Immature natural killer cell (primary cell): Measurements from ENCODE around the gene MAP4K4. TPM values are rescaled to one million over a fixed set of nuclear protein-coding genes. Genes with fewer than 3 reads are reported as not detected.

Experiments
- DNase-seq, 3 donors: peaks; one replicate each; pipeline ENCODE4 v3.0.0; 2022; ENCODE audit warnings: mixed read lengths in 1 of 3
- H3K27ac Mint-ChIP-seq, 6 donors: one replicate each; pipeline ENCODE4 v1.8.0; 2020; ENCODE audit warnings: mixed read lengths in 6 of 6, mild to moderate bottlenecking in 5 of 6, inconsistent platforms in 4 of 6, moderate library complexity in 3 of 6
- H3K27me3 Mint-ChIP-seq, 3 donors: one replicate each; pipeline ENCODE4 v1.8.0; 2020 to 2021; ENCODE audit warnings: low read depth in 3 of 3, mild to moderate bottlenecking in 3 of 3, mixed read lengths in 3 of 3, moderate library complexity in 3 of 3, inconsistent platforms in 1 of 3
- H3K36me3 Mint-ChIP-seq, 3 donors: one replicate each; pipeline ENCODE4 v1.8.0; 2020; ENCODE audit warnings: mixed read lengths in 3 of 3, inconsistent platforms in 2 of 3, mild to moderate bottlenecking in 2 of 3
- H3K4me1 Mint-ChIP-seq, 2 donors: one replicate each; pipeline ENCODE4 v1.8.0; 2020; ENCODE audit warnings: inconsistent platforms in 2 of 2, mild to moderate bottlenecking in 2 of 2, mixed read lengths in 2 of 2, moderate library complexity in 1 of 2
- H3K4me3 Mint-ChIP-seq, 5 donors: one replicate each; pipeline ENCODE4 v1.8.0; 2020; ENCODE audit warnings: mild to moderate bottlenecking in 5 of 5, mixed read lengths in 5 of 5, inconsistent platforms in 3 of 5, moderate library complexity in 3 of 5
- H3K9me3 Mint-ChIP-seq, 6 donors: one replicate each; pipeline ENCODE4 v1.8.0; 2020; ENCODE audit warnings: mild to moderate bottlenecking in 6 of 6, mixed read lengths in 6 of 6, inconsistent platforms in 4 of 6, moderate library complexity in 3 of 6
- polyA plus RNA-seq, 3 donors: library from polyadenylated mRNA; unstranded; fragments of 300-500 nt; fragmentation: Illumina TruSeq; gene quantifications; one replicate each; pipeline ENCODE4 v1.2.3, GENCODE V29; 2021

The MAP4K4 gene
- 1 to 10 TPM; 2.1 to 4.6 (median 3.4) TPM for polyA plus RNA-seq

GRCh38 chr2:101697124-101698013, at the start of gene MAP4K4:
MAP4K4 (plus strand) TSS chr2:101697707; CDS start chr2:101698081, 374 bp downstream.
- H3K27ac Mint-ChIP-seq = peak within 1 kb of the TSS; percentile 76 to 92 (median 82)

GRCh38 chr2:101653469-101653868, 44.0 kb upstream of the MAP4K4 start:
- peaks cover 3 to 7% of the 10 kb centered on the region in 2 donors for H3K4me1 Mint-ChIP-seq
- H3K27me3 Mint-ChIP-seq = no peaks in the 10 kb centered on the region
- H3K36me3 Mint-ChIP-seq = no peaks in the 10 kb centered on the region
- no peak overlapping the region for H3K4me3 Mint-ChIP-seq
- no peak overlapping the region for H3K27ac Mint-ChIP-seq
- no peaks in the 10 kb centered on the region for H3K9me3 Mint-ChIP-seq
- no peak for DNase-seq

More at GRCh38 chr2:101697124-101698013, at the start of gene MAP4K4:
- H3K4me1 Mint-ChIP-seq = peaks cover 11 to 15% of the 10 kb centered on the region in 2 donors
- H3K9me3 Mint-ChIP-seq = peaks cover 0 to 2% (median 0%) of the 10 kb centered on the region in 6 donors
- no peaks in the 10 kb centered on the region for H3K36me3 Mint-ChIP-seq
- H3K4me3 Mint-ChIP-seq = peak within 1 kb of the TSS; percentile 93 to 96 (median 94)
- peaks cover 2 to 5% (median 4%) of the 10 kb centered on the region in 3 donors for H3K27me3 Mint-ChIP-seq
- peak; percentile 46 to 50 (median 48) for DNase-seq

GRCh38 chr2:101655702-101656422, 41.6 kb upstream of the MAP4K4 start:
- no peak for DNase-seq
- Mint-ChIP-seq H3K9me3 (no peaks in the 10 kb centered on the region), H3K27me3 (no peaks in the 10 kb centered on the region), H3K4me1 (peaks cover 3 to 7% of the 10 kb centered on the region in 2 donors), H3K4me3 (no peak overlapping the region), H3K36me3 (no peaks in the 10 kb centered on the region), H3K27ac (no peak overlapping the region)

- Mint-ChIP-seq H3K27ac (no peak overlapping the region), H3K36me3 (no peaks in the 10 kb centered on the region), H3K9me3 (no peaks in the 10 kb centered on the region), H3K4me1 (no peaks in the 10 kb centered on the region), H3K27me3 (peaks cover 0 to 2% (median 0%) of the 10 kb centered on the region in 3 donors), H3K4me3 (no peak overlapping the region)
- DNase-seq = no peak
Measured at GRCh38 chr2:101657787-101658186, 39.7 kb upstream of the MAP4K4 start.

GRCh38 chr2:101658387-101658786, 39.1 kb upstream of the MAP4K4 start:
- no peaks in the 10 kb centered on the region for H3K9me3 Mint-ChIP-seq
- peaks cover 0 to 2% (median 0%) of the 10 kb centered on the region in 3 donors for H3K27me3 Mint-ChIP-seq
- H3K4me3 Mint-ChIP-seq = no peak overlapping the region
- H3K27ac Mint-ChIP-seq = no peak overlapping the region
- H3K36me3 Mint-ChIP-seq = no peaks in the 10 kb centered on the region
- DNase-seq = no peak
- H3K4me1 Mint-ChIP-seq = no peaks in the 10 kb centered on the region

- Mint-ChIP-seq H3K4me3 (no peak overlapping the region), H3K36me3 (no peaks in the 10 kb centered on the region), H3K4me1 (no peaks in the 10 kb centered on the region), H3K27ac (no peak overlapping the region), H3K27me3 (peaks cover 0 to 10% (median 4%) of the 10 kb centered on the region in 3 donors), H3K9me3 (no peaks in the 10 kb centered on the region)
- no peak for DNase-seq
Measured at GRCh38 chr2:101665312-101665711, 32.2 kb upstream of the MAP4K4 start.

- DNase-seq = no peak
- Mint-ChIP-seq H3K4me3 (no peak overlapping the region), H3K27ac (no peak overlapping the region), H3K4me1 (peaks cover 3 to 7% of the 10 kb centered on the region in 2 donors), H3K27me3 (peaks cover 0 to 10% (median 3%) of the 10 kb centered on the region in 3 donors), H3K9me3 (peaks cover 2 to 11% (median 6%) of the 10 kb centered on the region in 6 donors), H3K36me3 (peaks cover 0 to 5% (median 4%) of the 10 kb centered on the region in 3 donors)
Measured at GRCh38 chr2:101667823-101668222, 29.7 kb upstream of the MAP4K4 start.

GRCh38 chr2:101672047-101672446, 25.5 kb upstream of the MAP4K4 start:
- H3K9me3 Mint-ChIP-seq = peaks cover 2 to 11% (median 6%) of the 10 kb centered on the region in 6 donors
- H3K27me3 Mint-ChIP-seq = peaks cover 0 to 3% (median 0%) of the 10 kb centered on the region in 3 donors
- peaks cover 3 to 7% of the 10 kb centered on the region in 2 donors for H3K4me1 Mint-ChIP-seq
- DNase-seq = no peak
- no peak overlapping the region for H3K4me3 Mint-ChIP-seq
- H3K36me3 Mint-ChIP-seq = peaks cover 0 to 5% (median 4%) of the 10 kb centered on the region in 3 donors
- H3K27ac Mint-ChIP-seq = peak overlapping the region in 2 of 6 donors; percentile 22 to 67

GRCh38 chr2:101673920-101674319, 23.6 kb upstream of the MAP4K4 start:
- peaks cover 2 to 11% (median 6%) of the 10 kb centered on the region in 6 donors for H3K9me3 Mint-ChIP-seq
- peaks cover 3 to 7% of the 10 kb centered on the region in 2 donors for H3K4me1 Mint-ChIP-seq
- H3K4me3 Mint-ChIP-seq = no peak overlapping the region
- H3K27ac Mint-ChIP-seq = no peak overlapping the region
- DNase-seq = no peak
- H3K27me3 Mint-ChIP-seq = peaks cover 0 to 5% (median 0%) of the 10 kb centered on the region in 3 donors
- H3K36me3 Mint-ChIP-seq = peaks cover 0 to 5% (median 4%) of the 10 kb centered on the region in 3 donors

GRCh38 chr2:101675512-101675911, 22.0 kb upstream of the MAP4K4 start:
- Mint-ChIP-seq H3K9me3 (peaks cover 2 to 11% (median 6%) of the 10 kb centered on the region in 6 donors), H3K27ac (no peak overlapping the region), H3K27me3 (peaks cover 0 to 2% (median 0%) of the 10 kb centered on the region in 3 donors), H3K4me3 (no peak overlapping the region), H3K4me1 (peaks cover 3 to 7% of the 10 kb centered on the region in 2 donors), H3K36me3 (peaks cover 0 to 5% (median 4%) of the 10 kb centered on the region in 3 donors)
- no peak for DNase-seq

- Mint-ChIP-seq H3K4me1 (peaks cover 1 to 5% of the 10 kb centered on the region in 2 donors), H3K36me3 (peaks cover 0 to 4% (median 3%) of the 10 kb centered on the region in 3 donors), H3K9me3 (peaks cover 2 to 10% (median 5%) of the 10 kb centered on the region in 6 donors), H3K27ac (no peak overlapping the region), H3K4me3 (no peak overlapping the region), H3K27me3 (peaks cover 0 to 2% (median 0%) of the 10 kb centered on the region in 3 donors)
- no peak for DNase-seq
Measured at GRCh38 chr2:101676674-101677073, 20.8 kb upstream of the MAP4K4 start.

GRCh38 chr2:101677658-101678057, 19.8 kb upstream of the MAP4K4 start:
- H3K9me3 Mint-ChIP-seq = peaks cover 0 to 2% (median 0%) of the 10 kb centered on the region in 6 donors
- H3K27ac Mint-ChIP-seq = no peak overlapping the region
- H3K36me3 Mint-ChIP-seq = no peaks in the 10 kb centered on the region
- H3K27me3 Mint-ChIP-seq = peaks cover 0 to 2% (median 0%) of the 10 kb centered on the region in 3 donors
- DNase-seq = no peak
- H3K4me1 Mint-ChIP-seq = no peaks in the 10 kb centered on the region
- no peak overlapping the region for H3K4me3 Mint-ChIP-seq

GRCh38 chr2:101678379-101678778, 19.1 kb upstream of the MAP4K4 start:
- Mint-ChIP-seq H3K9me3 (peaks cover 0 to 2% (median 0%) of the 10 kb centered on the region in 6 donors), H3K36me3 (no peaks in the 10 kb centered on the region), H3K27ac (no peak overlapping the region), H3K4me3 (no peak overlapping the region), H3K27me3 (peaks cover 0 to 2% (median 0%) of the 10 kb centered on the region in 3 donors), H3K4me1 (no peaks in the 10 kb centered on the region)
- no peak for DNase-seq
